ENCODE measurements around the gene ODF2. TPM values are rescaled to one million over a fixed set of nuclear protein-coding genes. Genes with fewer than 3 reads are reported as not detected.
"Not testable (repeated sequence)": the region's sequence is repeated elsewhere in the genome, so short reads cannot be mapped to it uniquely, and the experiment has no call there.

ODF2 gene
- total RNA-seq, 1 donor from 2014 or later, result 32.6 TPM

DNA sequence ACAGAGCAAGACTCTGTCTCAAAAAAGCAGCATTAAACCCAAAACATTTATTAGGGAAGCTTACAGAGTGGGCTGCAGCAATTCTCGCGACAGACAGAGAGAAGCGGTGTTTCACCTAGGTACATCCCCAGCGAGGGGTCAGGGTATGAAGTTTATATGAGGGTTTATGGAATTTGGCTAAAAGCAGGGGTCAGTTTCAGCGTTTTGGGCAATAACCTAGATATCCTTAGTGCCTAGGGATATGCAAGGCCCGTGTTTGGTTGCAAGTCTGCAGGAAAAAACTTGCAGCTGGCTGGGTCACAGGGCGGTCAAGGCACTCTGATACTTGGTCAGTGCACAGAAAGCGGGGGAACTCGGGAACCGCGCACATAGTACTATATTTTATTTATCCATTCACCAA is 48.1 kb downstream of the ODF2 start:
- TF ChIP-seq, protein P1, sequence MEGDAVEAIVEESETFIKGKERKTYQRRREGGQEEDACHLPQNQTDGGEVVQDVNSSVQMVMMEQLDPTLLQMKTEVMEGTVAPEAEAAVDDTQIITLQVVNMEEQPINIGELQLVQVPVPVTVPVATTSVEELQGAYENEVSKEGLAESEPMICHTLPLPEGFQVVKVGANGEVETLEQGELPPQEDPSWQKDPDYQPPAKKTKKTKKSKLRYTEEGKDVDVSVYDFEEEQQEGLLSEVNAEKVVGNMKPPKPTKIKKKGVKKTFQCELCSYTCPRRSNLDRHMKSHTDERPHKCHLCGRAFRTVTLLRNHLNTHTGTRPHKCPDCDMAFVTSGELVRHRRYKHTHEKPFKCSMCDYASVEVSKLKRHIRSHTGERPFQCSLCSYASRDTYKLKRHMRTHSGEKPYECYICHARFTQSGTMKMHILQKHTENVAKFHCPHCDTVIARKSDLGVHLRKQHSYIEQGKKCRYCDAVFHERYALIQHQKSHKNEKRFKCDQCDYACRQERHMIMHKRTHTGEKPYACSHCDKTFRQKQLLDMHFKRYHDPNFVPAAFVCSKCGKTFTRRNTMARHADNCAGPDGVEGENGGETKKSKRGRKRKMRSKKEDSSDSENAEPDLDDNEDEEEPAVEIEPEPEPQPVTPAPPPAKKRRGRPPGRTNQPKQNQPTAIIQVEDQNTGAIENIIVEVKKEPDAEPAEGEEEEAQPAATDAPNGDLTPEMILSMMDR (conservative IDR thresholded peaks at IDR 0.05; ENCODE audit: low read depth, low read length), result no peak
- no peak for DNase-seq (ENCODE audit: low read depth)
- H3K4me3 ChIP-seq (ENCODE audit: low read depth, low read length), result peak overlapping the region; percentile 71

GRCh38 chr9:128504485-128505413 is 48.9 kb downstream of the ODF2 start, which contains the start of gene GLE1:
GLE1 (plus strand) TSS chr9:128504719; CDS start chr9:128504806, 87 bp downstream.
- peak within 1 kb of the TSS; percentile 71 for H3K4me3 ChIP-seq (ENCODE audit: low read depth, low read length)
- peak; percentile 32 for DNase-seq (ENCODE audit: low read depth)
- TF ChIP-seq, protein P1 (conservative IDR thresholded peaks at IDR 0.05; ENCODE audit: low read depth, low read length), result no peak

GRCh38 chr9:128505414-128505765 is 49.6 kb downstream of the ODF2 start:
- DNase-seq (ENCODE audit: low read depth), result no peak
- peak overlapping the region; percentile 71 for H3K4me3 ChIP-seq (ENCODE audit: low read depth, low read length)
- TF ChIP-seq, protein P1 (conservative IDR thresholded peaks at IDR 0.05; ENCODE audit: low read depth, low read length), result no peak

DNA sequence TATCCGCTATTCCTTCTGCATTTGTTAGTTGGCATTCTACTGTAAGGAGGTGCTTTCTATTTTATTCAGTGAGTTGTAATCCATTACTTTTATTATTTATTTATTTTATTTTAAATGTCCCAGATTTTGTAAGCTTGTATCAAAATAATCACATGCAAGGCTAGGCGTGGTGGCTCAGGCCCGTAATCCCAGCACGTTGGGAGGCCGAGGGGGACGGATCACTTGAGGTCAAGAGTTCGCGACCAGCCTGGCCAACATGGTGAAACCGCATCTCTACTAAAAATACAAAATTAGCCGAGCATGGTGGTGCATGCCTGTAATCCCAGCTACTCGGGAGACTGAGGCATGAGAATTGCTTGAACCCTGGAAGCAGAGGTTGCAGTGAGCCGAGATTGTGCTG is 50.1 kb downstream of the ODF2 start:
- not testable (repeated sequence) for DNase-seq (ENCODE audit: low read depth); H3K4me3 ChIP-seq (ENCODE audit: low read depth, low read length)

- TF ChIP-seq, protein P1 (conservative IDR thresholded peaks at IDR 0.05; ENCODE audit: low read depth, low read length), result no peak
- DNase-seq (ENCODE audit: low read depth), result no peak
- no peak overlapping the region for H3K4me3 ChIP-seq (ENCODE audit: low read depth, low read length)
Measured at GRCh38 chr9:128512820-128513219, 57.0 kb downstream of the ODF2 start.

GRCh38 chr9:128521956-128522355 is 66.2 kb downstream of the ODF2 start:
- H3K4me3 ChIP-seq (ENCODE audit: low read depth, low read length), result no peak overlapping the region
- TF ChIP-seq, protein P1 (conservative IDR thresholded peaks at IDR 0.05; ENCODE audit: low read depth, low read length), result no peak
- DNase-seq (ENCODE audit: low read depth), result no peak

DNA sequence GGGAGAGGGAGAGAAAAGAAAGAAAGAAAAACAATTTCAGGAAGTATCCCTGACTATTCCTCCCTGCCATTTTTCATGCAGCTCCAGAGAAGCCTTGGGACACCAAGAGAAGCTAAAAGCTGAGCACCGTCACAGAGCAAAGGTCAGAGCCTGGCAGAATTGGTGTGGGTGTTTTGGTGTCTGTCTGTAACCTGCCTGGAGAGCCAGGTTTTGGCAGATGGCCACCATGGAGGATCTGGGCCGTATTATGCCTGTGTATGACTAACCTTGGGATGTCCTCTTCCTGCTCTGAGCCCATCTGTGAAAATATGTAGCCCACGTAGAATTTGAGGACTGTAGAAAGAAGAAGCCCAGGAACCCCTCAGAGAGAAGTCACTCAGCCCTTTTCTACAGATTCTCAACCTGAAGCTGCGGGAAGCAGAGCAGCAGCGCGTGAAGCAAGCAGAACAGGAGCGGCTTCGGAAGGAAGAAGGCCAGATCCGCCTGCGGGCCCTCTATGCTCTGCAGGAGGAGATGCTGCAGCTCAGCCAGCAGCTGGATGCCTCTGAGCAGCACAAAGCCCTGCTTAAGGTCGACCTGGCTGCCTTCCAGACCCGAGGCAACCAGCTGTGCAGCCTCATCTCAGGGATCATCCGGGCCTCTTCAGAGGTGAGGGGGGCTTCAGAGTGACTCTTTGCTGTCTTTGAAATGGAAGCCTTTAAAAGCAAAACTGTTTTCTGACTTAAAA is 67.6 kb downstream of the ODF2 start:
- DNase-seq (ENCODE audit: low read depth), result no peak
- TF ChIP-seq, protein P1 (conservative IDR thresholded peaks at IDR 0.05; ENCODE audit: low read depth, low read length), result no peak
- H3K4me3 ChIP-seq (ENCODE audit: low read depth, low read length), result no peak overlapping the region
